Stomach (tissue), 4 donors: ENCODE results near the gene SYNJ2.

Source experiments
- CTCF ChIP-seq, 7 experiments: fragments of 450-650 bp in 4 of 7; fragments of 200-600 bp in 3 of 7; sonication (generic) in 3 of 7; IDR thresholded peaks; one replicate each; pipeline ENCODE4 v1.5.1; 2016 to 2019; ENCODE audit warnings: antibody characterized with exemption in 7 of 7, control low read depth in 2 of 7, mild to moderate bottlenecking in 1 of 7
- POLR2A ChIP-seq, 4 donors: fragments of 450-650 bp; IDR thresholded peaks; one replicate each; pipeline ENCODE4 v1.6.1; 2016; ENCODE audit warnings: antibody characterized with exemption in 4 of 4, control low read depth in 2 of 4, mild to moderate bottlenecking in 1 of 4, moderate library complexity in 1 of 4
- POLR2AphosphoS5 ChIP-seq, 3 donors: sonication (generic); formaldehyde crosslinking; IDR thresholded peaks; one replicate each; pipeline ENCODE4 v1.6.1; 2016; ENCODE audit warnings: antibody characterized with exemption in 3 of 3

- no peak for TF ChIP-seq CTCF (IDR thresholded peaks at IDR 0.05)
- no peak for TF ChIP-seq POLR2A (IDR thresholded peaks at IDR 0.05)
- no peak for TF ChIP-seq POLR2AphosphoS5 (IDR thresholded peaks at IDR 0.05)
Observed at GRCh38 chr6:158053377-158054313, 72.0 kb downstream of the SYNJ2 start.
